ENCODE measurements around the gene MYH7B. TPM values are rescaled to one million over a fixed set of nuclear protein-coding genes. Genes with fewer than 3 reads are reported as not detected.

The MYH7B gene
- total and polyA plus RNA-seq, 3 donors from 2014 or later = 21.8 to 30.2 (median 24.3) TPM

DNA sequence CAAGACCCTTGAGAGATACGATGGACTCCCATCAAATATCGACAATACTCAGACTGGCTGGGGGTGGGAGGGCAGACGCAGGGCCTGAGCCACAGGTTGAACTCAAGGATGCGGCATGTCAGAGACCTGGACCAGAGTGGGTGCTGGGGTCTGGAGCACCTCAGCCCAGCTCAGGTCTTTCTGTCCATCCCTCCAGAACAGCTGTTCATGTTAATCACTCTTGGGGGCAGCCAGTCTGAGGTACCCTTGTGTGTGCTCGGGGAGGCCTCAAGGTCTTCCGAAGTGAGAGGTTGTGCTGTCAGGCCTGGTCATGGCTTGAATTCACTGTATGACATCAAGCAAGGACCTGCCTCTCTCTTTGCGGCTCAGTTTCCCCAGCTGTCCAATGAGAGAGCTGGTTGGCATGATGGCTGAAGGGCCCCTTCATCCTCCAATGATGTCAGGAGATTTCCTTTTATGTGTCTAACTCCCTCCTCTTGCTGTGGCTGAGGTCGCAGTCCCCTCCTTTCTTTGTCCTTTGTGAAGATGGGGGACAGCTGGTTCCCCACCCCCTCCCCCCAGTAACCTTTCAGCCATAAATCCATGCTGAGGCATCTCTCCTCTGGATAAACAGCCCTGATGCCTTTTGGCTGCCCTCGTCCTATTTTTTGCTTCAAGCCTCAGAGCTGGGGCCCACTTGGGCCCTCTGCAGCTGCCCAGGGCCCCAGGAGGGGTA, 15.3 kb downstream of the MYH7B start:
- no peak for DNase-seq
- WGBS, 2 donors = 92 to 94% methylated on average over 9 of the region's 9 CpGs
- intact Hi-C loops (cut with DNase I; ENCODE audit: low total_unique reads) = no loop called here
- Histone ChIP-seq H3K27me3 (no peaks in the 10 kb centered on the region), H3K4me1 (peaks cover 12% of the 10 kb centered on the region), H3K9me3 (no peaks in the 10 kb centered on the region), H3K4me3 (no peak overlapping the region), H3K27ac (no peak overlapping the region), H3K36me3 (ENCODE audit: low read depth, missing control alignments) (no peaks in the 10 kb centered on the region)
- TF ChIP-seq, protein P1, sequence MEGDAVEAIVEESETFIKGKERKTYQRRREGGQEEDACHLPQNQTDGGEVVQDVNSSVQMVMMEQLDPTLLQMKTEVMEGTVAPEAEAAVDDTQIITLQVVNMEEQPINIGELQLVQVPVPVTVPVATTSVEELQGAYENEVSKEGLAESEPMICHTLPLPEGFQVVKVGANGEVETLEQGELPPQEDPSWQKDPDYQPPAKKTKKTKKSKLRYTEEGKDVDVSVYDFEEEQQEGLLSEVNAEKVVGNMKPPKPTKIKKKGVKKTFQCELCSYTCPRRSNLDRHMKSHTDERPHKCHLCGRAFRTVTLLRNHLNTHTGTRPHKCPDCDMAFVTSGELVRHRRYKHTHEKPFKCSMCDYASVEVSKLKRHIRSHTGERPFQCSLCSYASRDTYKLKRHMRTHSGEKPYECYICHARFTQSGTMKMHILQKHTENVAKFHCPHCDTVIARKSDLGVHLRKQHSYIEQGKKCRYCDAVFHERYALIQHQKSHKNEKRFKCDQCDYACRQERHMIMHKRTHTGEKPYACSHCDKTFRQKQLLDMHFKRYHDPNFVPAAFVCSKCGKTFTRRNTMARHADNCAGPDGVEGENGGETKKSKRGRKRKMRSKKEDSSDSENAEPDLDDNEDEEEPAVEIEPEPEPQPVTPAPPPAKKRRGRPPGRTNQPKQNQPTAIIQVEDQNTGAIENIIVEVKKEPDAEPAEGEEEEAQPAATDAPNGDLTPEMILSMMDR (IDR thresholded peaks at IDR 0.05) = no peak
- TF ChIP-seq POLR2A (IDR thresholded peaks at IDR 0.05) = no peak

DNA sequence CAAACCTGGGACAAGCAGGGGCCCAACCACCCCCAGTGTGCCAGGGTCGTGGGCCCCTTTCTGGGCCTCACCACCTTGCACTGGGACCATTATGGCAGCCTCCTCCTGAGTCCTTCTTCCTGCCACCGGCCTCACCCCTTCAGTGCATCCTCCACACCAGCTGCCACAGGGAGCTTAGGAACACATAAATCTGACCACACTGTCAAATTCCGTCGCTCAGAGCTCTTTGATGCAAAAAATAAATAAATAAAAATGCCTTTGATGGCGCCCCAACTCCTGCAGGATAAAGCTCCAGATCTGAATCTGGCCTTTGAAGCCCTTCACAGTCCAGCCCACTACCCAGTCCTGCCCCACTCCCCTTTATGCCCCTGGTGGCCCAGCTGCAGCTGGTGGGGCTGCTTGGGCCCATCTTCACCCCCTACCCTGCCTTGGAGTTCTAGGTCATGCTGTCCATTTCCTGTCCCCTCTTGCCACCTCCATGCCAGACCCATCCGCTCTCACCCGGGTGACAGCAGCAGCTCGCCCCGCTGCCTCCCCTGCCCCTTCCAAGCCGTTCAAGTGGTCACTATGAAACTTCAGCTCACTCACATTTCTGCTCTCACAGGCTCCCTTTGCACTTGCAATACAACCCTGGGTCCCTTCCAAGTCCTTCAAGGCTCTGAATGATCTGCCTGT, 16.0 kb downstream of the MYH7B start:
- intact Hi-C loops (cut with DNase I; ENCODE audit: low total_unique reads) = no loop called here
- H3K27ac ChIP-seq = no peak overlapping the region
- TF ChIP-seq POLR2A (IDR thresholded peaks at IDR 0.05) = no peak
- TF ChIP-seq, protein P1 (IDR thresholded peaks at IDR 0.05) = no peak
- WGBS, 2 donors = 85 to 86% methylated on average over 10 of the region's 10 CpGs
- H3K4me3 ChIP-seq = no peak overlapping the region
- H3K4me1 ChIP-seq = peaks cover 12% of the 10 kb centered on the region
- no peaks in the 10 kb centered on the region for H3K36me3 ChIP-seq (ENCODE audit: low read depth, missing control alignments)
- DNase-seq = no peak
- H3K9me3 ChIP-seq = no peaks in the 10 kb centered on the region
- no peaks in the 10 kb centered on the region for H3K27me3 ChIP-seq

DNA sequence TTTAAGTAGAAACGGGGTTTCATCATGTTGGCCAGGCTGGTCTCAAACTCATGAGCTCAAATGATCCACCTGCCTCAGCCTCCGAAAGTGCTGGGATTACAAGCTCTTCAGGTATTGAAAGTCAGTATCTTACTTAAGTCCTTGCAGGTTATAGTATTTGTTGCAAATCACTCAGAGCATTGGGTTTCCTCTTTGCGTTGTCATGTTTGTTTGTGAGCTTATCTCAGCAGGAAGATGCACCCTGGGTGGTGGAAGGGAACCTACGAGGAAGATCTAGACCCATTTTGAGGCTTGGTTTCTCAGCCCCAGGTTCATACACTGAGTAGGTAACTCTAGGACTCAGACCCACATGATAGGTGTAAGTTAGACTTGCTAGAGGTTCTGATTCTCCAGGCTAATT, 18.6 kb downstream of the MYH7B start:
- H3K27me3 ChIP-seq = no peaks in the 10 kb centered on the region
- no peaks in the 10 kb centered on the region for H3K4me1 ChIP-seq
- H3K27ac ChIP-seq = no peak overlapping the region
- H3K4me3 ChIP-seq = no peak overlapping the region
- H3K9me3 ChIP-seq = no peaks in the 10 kb centered on the region
- no peaks in the 10 kb centered on the region for H3K36me3 ChIP-seq (ENCODE audit: low read depth, missing control alignments)
- no peak for DNase-seq
- 84 to 87% methylated on average over 4 of the region's 4 CpGs for WGBS, 2 donors
- TF ChIP-seq POLR2A (IDR thresholded peaks at IDR 0.05) = no peak
- TF ChIP-seq, protein P1 (IDR thresholded peaks at IDR 0.05) = no peak
- intact Hi-C loops (cut with DNase I; ENCODE audit: low total_unique reads) = no loop called here

DNA sequence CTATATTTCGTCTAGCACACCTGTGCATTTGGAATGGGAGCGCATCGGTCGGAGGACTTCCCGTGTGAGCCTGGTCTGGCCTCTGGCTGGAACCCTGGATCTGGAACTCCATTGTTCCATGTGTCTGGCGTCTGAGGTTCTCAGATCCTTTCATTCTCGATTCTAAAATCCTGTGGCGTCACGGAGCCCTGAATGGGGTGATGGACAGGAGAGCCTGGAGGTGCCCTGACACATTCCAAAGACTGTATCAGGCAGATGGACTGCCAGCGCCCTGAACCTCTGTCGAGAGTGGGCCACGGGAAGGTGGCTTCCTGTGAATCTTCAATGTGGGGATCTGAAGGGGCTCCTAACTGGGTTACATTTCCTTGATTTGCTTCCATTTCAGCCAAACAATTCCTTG, 20.6 kb downstream of the MYH7B start:
- intact Hi-C loops (cut with DNase I; ENCODE audit: low total_unique reads) = no loop called here
- Histone ChIP-seq H3K4me3 (no peak overlapping the region), H3K36me3 (ENCODE audit: low read depth, missing control alignments) (no peaks in the 10 kb centered on the region), H3K27ac (no peak overlapping the region), H3K4me1 (peaks cover 3% of the 10 kb centered on the region), H3K9me3 (no peaks in the 10 kb centered on the region), H3K27me3 (no peaks in the 10 kb centered on the region)
- TF ChIP-seq, protein P1 (IDR thresholded peaks at IDR 0.05) = no peak
- no peak for TF ChIP-seq POLR2A (IDR thresholded peaks at IDR 0.05)
- no peak for DNase-seq
- 94 to 95% methylated on average over 12 of the region's 12 CpGs for WGBS, 2 donors

Measured in testis (tissue), 3 donors.